ENCODE measurements around the gene RPS21. TPM values are rescaled to one million over a fixed set of nuclear protein-coding genes. Genes with fewer than 3 reads are reported as not detected.

The RPS21 gene
- total RNA-seq, 2 experiments from 2014 or later = 3,015 to 3,210 TPM

DNA sequence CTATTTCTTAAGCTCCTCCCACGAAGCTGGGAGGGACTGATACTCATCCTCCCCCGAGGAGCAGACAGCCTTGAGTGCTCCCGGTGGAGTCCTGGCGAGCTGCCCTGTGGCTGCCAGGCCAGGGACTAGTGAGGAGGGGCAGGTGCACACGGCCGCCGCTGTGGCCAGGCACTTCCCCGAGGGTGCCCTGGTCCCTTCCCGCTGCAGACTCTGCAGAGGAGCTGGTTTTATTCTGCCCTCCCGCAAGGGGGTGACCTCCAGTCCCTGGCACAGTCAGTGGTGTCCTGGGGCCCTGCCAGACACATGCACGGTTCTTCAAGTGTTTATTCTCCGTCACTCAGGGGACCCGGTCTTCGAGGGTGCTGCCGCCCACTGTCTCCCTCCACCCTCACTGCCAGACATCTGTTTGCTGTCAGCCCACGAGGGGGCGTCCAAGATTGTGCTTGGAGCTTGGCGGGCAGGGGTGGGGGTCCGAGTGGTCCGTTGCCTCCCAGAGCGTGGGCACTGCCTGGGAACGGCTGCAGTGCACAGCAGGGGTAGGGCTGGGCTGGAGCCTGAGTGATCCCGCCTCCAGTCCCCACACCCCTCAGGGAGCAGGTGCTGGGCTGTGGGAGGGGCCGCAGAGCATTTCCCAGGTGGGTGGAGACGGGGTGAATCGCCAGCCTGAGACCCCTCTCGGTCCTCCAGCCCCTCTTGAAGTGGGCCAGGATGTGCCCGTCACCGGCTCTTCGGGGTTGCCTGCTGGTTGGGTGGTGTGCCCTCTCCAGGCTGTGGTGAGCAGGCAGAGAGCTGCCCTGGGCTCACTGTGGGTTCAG is 23.2 kb downstream of the RPS21 start:
- Mint-ChIP-seq H3K27ac (no peak overlapping the region), H3K4me3 (peak overlapping the region; percentile 62), H3K27me3 (no peaks in the 10 kb centered on the region), H3K9me3 (no peaks in the 10 kb centered on the region), H3K4me1 (ENCODE audit: low read depth) (peaks cover 16% of the 10 kb centered on the region), H3K36me3 (ENCODE audit: low read depth) (no peaks in the 10 kb centered on the region)
- TF ChIP-seq, protein P1, sequence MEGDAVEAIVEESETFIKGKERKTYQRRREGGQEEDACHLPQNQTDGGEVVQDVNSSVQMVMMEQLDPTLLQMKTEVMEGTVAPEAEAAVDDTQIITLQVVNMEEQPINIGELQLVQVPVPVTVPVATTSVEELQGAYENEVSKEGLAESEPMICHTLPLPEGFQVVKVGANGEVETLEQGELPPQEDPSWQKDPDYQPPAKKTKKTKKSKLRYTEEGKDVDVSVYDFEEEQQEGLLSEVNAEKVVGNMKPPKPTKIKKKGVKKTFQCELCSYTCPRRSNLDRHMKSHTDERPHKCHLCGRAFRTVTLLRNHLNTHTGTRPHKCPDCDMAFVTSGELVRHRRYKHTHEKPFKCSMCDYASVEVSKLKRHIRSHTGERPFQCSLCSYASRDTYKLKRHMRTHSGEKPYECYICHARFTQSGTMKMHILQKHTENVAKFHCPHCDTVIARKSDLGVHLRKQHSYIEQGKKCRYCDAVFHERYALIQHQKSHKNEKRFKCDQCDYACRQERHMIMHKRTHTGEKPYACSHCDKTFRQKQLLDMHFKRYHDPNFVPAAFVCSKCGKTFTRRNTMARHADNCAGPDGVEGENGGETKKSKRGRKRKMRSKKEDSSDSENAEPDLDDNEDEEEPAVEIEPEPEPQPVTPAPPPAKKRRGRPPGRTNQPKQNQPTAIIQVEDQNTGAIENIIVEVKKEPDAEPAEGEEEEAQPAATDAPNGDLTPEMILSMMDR (IDR thresholded peaks at IDR 0.05) = peak; percentile 28
- intact Hi-C loops (cut with DNase I, micrococcal nuclease) = loop anchor here in 1 of 2 experiments (5.0 kb wide), 4 partner anchors 173 to 862 kb away; partner anchors contain the start of genes ARFGAP1, GID8, OSBPL2 and YTHDF1
- ChIA-PET POLR2A (interaction anchor here (1.5 kb wide), 1 partner anchor 23 kb away, joined by 5 read pairs; the partner anchor contains the start of gene RPS21), CTCF (interaction anchor here (1.5 kb wide), 1 partner anchor 27 kb away, joined by 9 read pairs; no protein-coding TSS in a partner anchor)
- Histone ChIP-seq H3K27me3 (ENCODE audit: control insufficient read depth in 1 of 2, insufficient read depth in 2 of 2, low read length in 2 of 2) (no peaks in the 10 kb centered on the region), H3K36me3 (ENCODE audit: insufficient read depth, low read length) (no peaks in the 10 kb centered on the region), H3K4me1 (ENCODE audit: insufficient read depth, low read length) (peaks cover 40% of the 10 kb centered on the region), H3K9me3 (ENCODE audit: control insufficient read depth in 1 of 2, insufficient read depth in 1 of 2, low read length in 2 of 2) (peaks cover 0 to 9% of the 10 kb centered on the region in 2 experiments), H3K27ac (ENCODE audit: low read depth in 1 of 2, low read length in 2 of 2) (no peak overlapping the region), H3K4me3 (ENCODE audit: low read length) (no peak overlapping the region)
- DNase-seq (peak in 9 of 14 experiments; percentile 21 to 67 (median 33)), ATAC-seq (ENCODE audit: poor library complexity) (peak; percentile 12)

DNA sequence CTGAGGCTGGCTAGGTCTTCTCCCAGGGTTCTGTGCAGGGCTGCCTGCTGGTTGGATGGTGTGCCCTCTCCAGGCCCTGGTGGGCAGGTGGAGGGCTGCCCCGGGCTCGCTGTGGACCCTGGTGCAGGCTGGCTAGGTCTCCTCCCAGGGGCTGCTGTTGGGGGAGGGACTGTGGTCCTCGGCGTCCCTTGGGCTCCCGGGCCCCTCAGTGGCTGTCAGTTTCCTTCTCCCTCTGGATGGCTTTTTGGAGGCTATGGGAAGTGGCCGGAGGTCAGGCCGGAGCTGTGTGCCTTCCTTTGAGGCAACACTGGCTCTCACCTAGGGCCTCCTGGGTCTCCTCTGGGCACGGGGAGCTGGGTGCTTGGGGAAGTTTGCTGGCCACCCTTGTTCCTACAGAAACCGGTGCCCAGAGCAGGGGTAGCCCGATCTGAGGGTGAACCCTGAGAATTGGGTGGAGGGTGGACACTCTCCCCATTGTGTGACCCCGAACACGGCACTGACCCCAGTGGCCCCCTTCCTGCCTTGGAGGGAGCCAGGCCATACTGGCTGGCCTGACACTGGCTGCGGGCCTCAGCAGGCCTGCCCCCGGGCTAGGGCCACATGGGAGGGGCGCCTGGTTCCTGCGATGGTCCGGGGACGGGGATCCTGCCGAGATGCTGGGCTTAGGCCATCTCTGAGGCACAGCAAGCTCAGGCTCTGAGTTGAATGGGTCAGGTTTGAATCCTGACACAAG is 24.0 kb downstream of the RPS21 start:
- no peak overlapping the region for H3K4me3 ChIP-seq (ENCODE audit: low read length)
- H3K9me3 ChIP-seq (ENCODE audit: control insufficient read depth in 1 of 2, insufficient read depth in 1 of 2, low read length in 2 of 2) = peaks cover 0 to 9% of the 10 kb centered on the region in 2 experiments
- TF ChIP-seq, protein P1 (IDR thresholded peaks at IDR 0.05) = no peak
- Mint-ChIP-seq H3K4me3 (no peak overlapping the region), H3K9me3 (no peaks in the 10 kb centered on the region), H3K27ac (no peak overlapping the region), H3K27me3 (no peaks in the 10 kb centered on the region), H3K36me3 (ENCODE audit: low read depth) (no peaks in the 10 kb centered on the region), H3K4me1 (ENCODE audit: low read depth) (peaks cover 8% of the 10 kb centered on the region)
- ChIA-PET CTCF (interaction anchor here (1.5 kb wide), 1 partner anchor 28 kb away, joined by 9 read pairs; no protein-coding TSS in a partner anchor), POLR2A (no interaction called here)
- no peaks in the 10 kb centered on the region for H3K36me3 ChIP-seq (ENCODE audit: insufficient read depth, low read length)
- no peak for DNase-seq
- no peak for ATAC-seq (ENCODE audit: poor library complexity)
- H3K27ac ChIP-seq (ENCODE audit: low read depth in 1 of 2, low read length in 2 of 2) = no peak overlapping the region
- intact Hi-C loops (cut with DNase I, micrococcal nuclease) = no loop called here
- peaks cover 0 to 2% of the 10 kb centered on the region in 2 experiments for H3K27me3 ChIP-seq (ENCODE audit: control insufficient read depth in 1 of 2, insufficient read depth in 2 of 2, low read length in 2 of 2)
- peaks cover 32% of the 10 kb centered on the region for H3K4me1 ChIP-seq (ENCODE audit: insufficient read depth, low read length)

DNA sequence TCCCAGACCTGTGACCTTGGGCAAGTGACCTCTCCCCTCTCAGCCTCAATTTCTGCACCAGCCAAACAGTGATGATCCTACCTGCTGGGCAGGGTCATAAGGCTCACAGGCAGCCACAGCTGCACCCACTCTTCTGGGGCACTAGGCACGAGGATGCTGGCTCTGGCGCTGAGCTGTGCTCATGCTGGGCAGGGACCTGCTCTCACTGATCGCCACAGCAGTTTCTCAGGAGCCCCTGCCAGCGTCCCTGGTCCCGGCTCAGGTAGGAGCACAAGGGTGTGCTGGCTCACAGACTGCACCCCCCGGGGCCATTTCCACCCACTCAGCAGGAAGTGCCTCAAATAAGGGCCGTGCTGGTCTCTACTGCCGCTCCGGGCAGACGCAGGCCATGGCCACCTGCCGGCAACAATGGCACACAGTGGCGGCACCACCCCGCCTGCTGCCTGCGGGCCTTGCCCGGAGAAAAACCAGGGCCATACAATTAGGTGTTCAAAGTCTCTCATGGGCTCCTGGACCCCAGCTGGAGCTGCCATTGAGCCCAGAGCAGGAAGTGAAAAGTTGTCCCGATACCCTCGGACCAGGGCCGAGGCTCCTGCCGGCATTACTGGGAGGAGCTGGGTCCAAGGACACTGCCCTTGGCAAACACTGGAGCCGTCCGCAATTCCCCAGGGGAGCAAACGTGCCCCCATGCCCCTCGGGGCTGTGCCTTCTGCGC is 24.7 kb downstream of the RPS21 start:
- no peaks in the 10 kb centered on the region for H3K36me3 Mint-ChIP-seq (ENCODE audit: low read depth)
- peaks cover 4% of the 10 kb centered on the region for H3K4me1 Mint-ChIP-seq (ENCODE audit: low read depth)
- Histone ChIP-seq H3K27me3 (ENCODE audit: control insufficient read depth in 1 of 2, insufficient read depth in 2 of 2, low read length in 2 of 2) (peaks cover 0 to 2% of the 10 kb centered on the region in 2 experiments), H3K4me3 (ENCODE audit: low read length) (no peak overlapping the region), H3K36me3 (ENCODE audit: insufficient read depth, low read length) (no peaks in the 10 kb centered on the region), H3K27ac (ENCODE audit: low read depth in 1 of 2, low read length in 2 of 2) (no peak overlapping the region), H3K9me3 (ENCODE audit: control insufficient read depth in 1 of 2, insufficient read depth in 1 of 2, low read length in 2 of 2) (peaks cover 0 to 9% of the 10 kb centered on the region in 2 experiments), H3K4me1 (ENCODE audit: insufficient read depth, low read length) (peaks cover 25% of the 10 kb centered on the region)
- no peaks in the 10 kb centered on the region for H3K27me3 Mint-ChIP-seq
- POLR2A ChIA-PET = no interaction called here
- CTCF ChIA-PET = no interaction called here
- TF ChIP-seq, protein P1 (IDR thresholded peaks at IDR 0.05) = no peak
- intact Hi-C loops (cut with DNase I, micrococcal nuclease) = no loop called here
- ATAC-seq (ENCODE audit: poor library complexity) = no peak
- H3K27ac Mint-ChIP-seq = no peak overlapping the region
- DNase-seq = no peak
- no peak overlapping the region for H3K4me3 Mint-ChIP-seq
- no peaks in the 10 kb centered on the region for H3K9me3 Mint-ChIP-seq
